Calu3 (cell line): ENCODE data around the gene CPED1. TPM values are rescaled to one million over a fixed set of nuclear protein-coding genes. Genes with fewer than 3 reads are reported as not detected.

Experiments
- BruUV-seq: library from RNA; stranded (reverse); fragments of 400-500 nt; replicated peaks from 2 replicates; lab custom pipeline; 2021; lab: Mats Ljungman, UMichigan
- CTCF ChIA-PET: fragments of 300-600 bp; sonication (Branson Sonifier 250); formaldehyde crosslinking; loops from one replicate; lab custom pipeline; 2022; ENCODE audit warnings: antibody characterized with exemption; lab: Charles Lee
- DNase-seq: peaks from one replicate; pipeline ENCODE4 v3.0.0; 2022
- H3K27ac Mint-ChIP-seq: one replicate; pipeline ENCODE4 v1.8.0; 2022; ENCODE audit warnings: mixed read lengths; ENCODE audit not compliant: unreplicated experiment
- H3K27me3 Mint-ChIP-seq: one replicate; pipeline ENCODE4 v1.8.0; 2022; ENCODE audit warnings: mixed read lengths; ENCODE audit not compliant: unreplicated experiment
- H3K36me3 Mint-ChIP-seq: one replicate; pipeline ENCODE4 v1.8.0; 2022; ENCODE audit warnings: mild to moderate bottlenecking, moderate library complexity, mixed read lengths; ENCODE audit not compliant: insufficient read depth, unreplicated experiment
- H3K4me1 Mint-ChIP-seq: one replicate; pipeline ENCODE4 v1.8.0; 2022; ENCODE audit warnings: mild to moderate bottlenecking, low read depth, mixed read lengths; ENCODE audit not compliant: unreplicated experiment
- H3K4me3 Mint-ChIP-seq: one replicate; pipeline ENCODE4 v1.8.0; 2022; ENCODE audit warnings: mild to moderate bottlenecking, low read depth, moderate library complexity, mixed read lengths; ENCODE audit not compliant: unreplicated experiment
- H3K9me3 Mint-ChIP-seq: one replicate; pipeline ENCODE4 v1.8.0; 2022; ENCODE audit warnings: low read depth, mixed read lengths; ENCODE audit not compliant: unreplicated experiment
- CTCF ChIP-seq: fragments of 200-600 bp; IDR thresholded peaks from one replicate; pipeline ENCODE4 v1.8.0; 2022; ENCODE audit warnings: antibody characterized with exemption; ENCODE audit not compliant: unreplicated experiment
- intact Hi-C: fragments of 100-400 bp; cut with micrococcal nuclease; formaldehyde crosslinking; loops from one replicate; pipeline ENCODE4 v1.10.0; 2022; ENCODE audit not compliant: unreplicated experiment
- total RNA-seq: library from RNA; stranded (reverse); gene quantifications from 2 replicates; pipeline ENCODE4 v1.2.3, GENCODE V29; 2022

CPED1 gene
- total RNA-seq, 1 experiment from 2014 or later = 0.24 TPM

GRCh38 chr7:121301446-121302213, 313.1 kb downstream of the CPED1 start:
- CTCF ChIA-PET = interaction anchor here (1.6 kb wide), 1 partner anchor 12 kb away, joined by 4 read pairs; no protein-coding TSS in a partner anchor
- Mint-ChIP-seq H3K4me1 (no peaks in the 10 kb centered on the region), H3K27me3 (no peaks in the 10 kb centered on the region), H3K27ac (no peak overlapping the region), H3K36me3 (no peaks in the 10 kb centered on the region), H3K4me3 (no peak overlapping the region), H3K9me3 (no peaks in the 10 kb centered on the region)
- no peak for TF ChIP-seq CTCF
- intact Hi-C loops = no loop called here
- no TSS peak for BruUV-seq
- DNase-seq = no peak

- Mint-ChIP-seq H3K4me1 (no peaks in the 10 kb centered on the region), H3K27me3 (no peaks in the 10 kb centered on the region), H3K9me3 (no peaks in the 10 kb centered on the region), H3K36me3 (no peaks in the 10 kb centered on the region), H3K27ac (no peak overlapping the region), H3K4me3 (no peak overlapping the region)
- BruUV-seq = no TSS peak
- no peak for DNase-seq
- intact Hi-C loops = no loop called here
- no peak for TF ChIP-seq CTCF
- CTCF ChIA-PET = no interaction called here
Measured at GRCh38 chr7:121302214-121302745, 313.8 kb downstream of the CPED1 start.

GRCh38 chr7:121303422-121304101, 315.1 kb downstream of the CPED1 start:
- H3K27ac Mint-ChIP-seq = no peak overlapping the region
- no peak for DNase-seq
- intact Hi-C loops = no loop called here
- CTCF ChIA-PET = no interaction called here
- H3K4me1 Mint-ChIP-seq = no peaks in the 10 kb centered on the region
- no peaks in the 10 kb centered on the region for H3K9me3 Mint-ChIP-seq
- no TSS peak for BruUV-seq
- no peaks in the 10 kb centered on the region for H3K27me3 Mint-ChIP-seq
- no peak overlapping the region for H3K4me3 Mint-ChIP-seq
- no peak for TF ChIP-seq CTCF
- H3K36me3 Mint-ChIP-seq = no peaks in the 10 kb centered on the region

- no peak for TF ChIP-seq CTCF
- CTCF ChIA-PET = no interaction called here
- intact Hi-C loops = no loop called here
- DNase-seq = no peak
- Mint-ChIP-seq H3K9me3 (no peaks in the 10 kb centered on the region), H3K27ac (no peak overlapping the region), H3K4me1 (no peaks in the 10 kb centered on the region), H3K36me3 (no peaks in the 10 kb centered on the region), H3K27me3 (no peaks in the 10 kb centered on the region), H3K4me3 (no peak overlapping the region)
- no TSS peak for BruUV-seq
Measured at GRCh38 chr7:121304102-121304658, 315.7 kb downstream of the CPED1 start.
